ENCODE data around the gene HOXA10. TPM values are rescaled to one million over a fixed set of nuclear protein-coding genes. Genes with fewer than 3 reads are reported as not detected.
A peak's percentile ranks its signal among the peaks of the same experiment; 100 is the strongest.

HOXA10 gene
- total RNA-seq, 8 experiments from 2014 or later: 0.05 to 57.7 (median 2.6) TPM; not detected in 1

DNA sequence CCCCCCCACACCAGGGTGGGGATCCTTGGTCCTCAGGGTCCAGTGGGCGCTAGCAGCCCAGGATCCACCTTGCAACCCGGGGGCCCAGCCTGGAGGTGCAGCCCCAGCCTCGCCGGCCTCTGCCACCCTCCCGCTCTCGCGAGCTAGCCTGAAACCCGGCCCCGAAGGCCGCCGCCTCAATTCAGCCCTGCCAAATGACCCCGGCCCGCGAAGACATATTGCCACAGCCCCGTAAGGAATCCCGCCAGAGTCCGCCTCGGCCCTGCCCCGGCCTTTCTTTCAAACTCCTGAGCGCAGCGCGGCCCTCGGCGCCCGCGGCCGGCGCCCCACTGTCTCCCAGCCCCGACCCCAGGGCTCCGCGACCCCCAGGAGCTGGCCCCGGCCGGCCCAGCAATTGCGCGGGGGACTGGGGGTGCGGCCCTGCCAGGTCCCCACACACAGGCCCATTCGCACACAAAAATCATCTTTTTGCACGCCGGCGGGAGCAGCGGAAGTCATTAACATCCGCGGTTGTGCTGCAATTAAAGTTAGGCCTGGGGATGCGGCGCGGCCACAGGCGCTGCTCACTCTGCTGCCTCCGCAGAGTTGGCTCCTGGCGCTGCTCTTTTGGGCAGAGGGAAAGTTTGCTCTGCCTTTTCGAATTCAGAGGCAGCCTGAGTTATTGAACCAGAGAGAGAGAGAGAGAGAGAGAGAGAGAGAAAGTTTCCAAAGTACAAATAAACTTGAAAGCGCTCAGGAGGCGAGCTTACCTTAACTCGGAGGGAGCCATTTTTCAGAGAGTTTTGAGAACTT lies 34.6 kb downstream of the HOXA10 start:
- peaks cover 13 to 22% of the 10 kb centered on the region in 2 donors for H3K4me1 ChIP-seq (replicated peaks in 1 of 2)
- in situ Hi-C loops (cut with MboI; ENCODE audit: low pct_unique_long_range_greater_than_20kb in 2 of 9, low sequenced_read_pairs in 9 of 9, unreplicated experiment in 9 of 9): loop anchor here in 2 of 9 experiments (10.0 kb wide), 1 partner anchor 285 kb away; no protein-coding TSS in a partner anchor
- peak overlapping the region; percentile 92 to 93 for H3K27ac ChIP-seq
- ATAC-seq (replicated peaks in 6 of 8): no peak
- peak overlapping the region; percentile 46 to 81 (median 63) for H3K4me3 ChIP-seq
- 0 to 89% (median 17%) methylated on average over 1 to 13 of the region's 53 CpGs; no CpG with 5 or more reads in 5 of the 10 experiments for WGBS, 10 experiments

DNA sequence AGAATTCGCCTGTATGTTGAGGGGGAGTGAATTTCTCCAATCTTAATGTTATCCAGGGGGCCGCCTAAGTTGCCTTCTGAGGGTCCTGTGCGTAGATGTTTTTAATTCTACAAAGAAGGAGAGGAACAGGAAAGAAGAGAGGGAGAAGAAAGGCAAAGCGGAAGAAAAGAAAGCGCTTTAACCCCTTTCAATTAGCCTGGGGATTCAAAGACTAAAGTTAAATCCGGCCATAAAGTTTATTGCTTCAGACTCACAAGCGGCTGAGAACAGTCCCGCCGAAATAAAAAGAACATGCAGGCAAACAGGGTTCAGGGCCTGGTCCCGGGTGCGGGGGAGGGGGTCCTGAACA lies 35.2 kb downstream of the HOXA10 start:
- in situ Hi-C loops (cut with MboI; ENCODE audit: low pct_unique_long_range_greater_than_20kb in 2 of 9, low sequenced_read_pairs in 9 of 9, unreplicated experiment in 9 of 9): no loop called here
- no peak for ATAC-seq (replicated peaks in 6 of 8)
- Histone ChIP-seq H3K4me1 (replicated peaks in 1 of 2) (peaks cover 19 to 22% of the 10 kb centered on the region in 2 donors), H3K27ac (peak overlapping the region; percentile 92 to 93), H3K4me3 (peak overlapping the region; percentile 46 to 81 (median 63))
- 0 to 100% (median 10%) methylated on average over 1 to 9 of the region's 11 CpGs; no CpG with 5 or more reads in 2 of the 10 experiments for WGBS, 10 experiments

DNA sequence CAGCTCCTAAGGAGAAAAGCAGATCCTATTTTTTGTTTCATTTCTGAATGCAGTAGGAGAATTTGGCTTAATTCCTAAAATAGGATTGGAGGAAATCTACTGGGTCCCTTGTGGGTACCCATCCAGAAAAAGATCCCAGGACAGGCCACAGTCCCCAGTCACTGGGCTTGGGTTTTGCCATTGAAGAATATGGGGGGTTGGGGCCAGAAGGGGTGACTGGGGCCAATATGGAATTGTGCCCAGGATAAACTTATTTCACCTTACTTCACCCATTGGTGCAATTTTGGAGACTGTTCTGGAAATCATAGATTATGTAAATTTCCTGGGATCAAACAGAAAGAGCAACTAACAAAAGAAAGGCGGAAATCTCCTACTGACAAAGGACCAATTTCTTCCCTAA lies 35.6 kb downstream of the HOXA10 start:
- ATAC-seq (replicated peaks in 6 of 8): no peak
- in situ Hi-C loops (cut with MboI; ENCODE audit: low pct_unique_long_range_greater_than_20kb in 2 of 9, low sequenced_read_pairs in 9 of 9, unreplicated experiment in 9 of 9): no loop called here
- H3K4me1 ChIP-seq (replicated peaks in 1 of 2): peaks cover 22 to 24% of the 10 kb centered on the region in 2 donors
- peak overlapping the region; percentile 46 to 81 (median 63) for H3K4me3 ChIP-seq
- WGBS, 10 experiments: 0 to 33% (median 13%) methylated on average over 1 of the region's 1 CpG; no CpG with 5 or more reads in 7 of the 10 experiments
- peak overlapping the region; percentile 92 to 93 for H3K27ac ChIP-seq

DNA sequence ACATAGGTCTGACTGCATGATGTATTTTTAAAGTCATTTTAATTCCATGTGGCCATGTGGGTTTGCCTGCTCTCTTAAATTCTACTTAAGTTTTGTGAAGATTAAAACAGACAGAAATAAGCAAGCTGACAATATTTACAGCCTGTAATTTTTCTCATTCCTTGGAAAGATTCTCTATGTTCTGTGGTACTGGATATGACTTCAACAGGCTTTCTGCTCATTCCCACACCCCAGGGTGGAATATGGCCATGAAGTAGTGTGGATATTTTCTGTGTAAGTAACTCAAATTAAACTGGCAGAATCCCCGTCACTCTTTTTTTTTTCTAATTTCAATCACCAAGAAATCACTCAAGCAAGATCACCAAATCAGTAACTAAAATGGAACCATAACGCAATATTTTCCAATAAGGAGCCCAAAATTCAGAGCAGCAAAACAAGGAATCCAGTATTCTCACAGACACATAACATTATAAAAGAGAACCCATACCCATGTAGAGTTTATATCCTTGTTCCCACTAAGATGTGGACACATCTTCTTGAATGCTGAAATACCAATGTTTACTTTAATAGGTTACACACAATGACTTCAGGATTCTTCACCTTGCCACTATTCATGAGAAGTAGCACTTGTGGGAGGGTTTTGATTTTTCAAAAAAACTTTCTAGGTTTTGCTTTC lies 36.3 kb downstream of the HOXA10 start:
- Histone ChIP-seq H3K4me3 (peak overlapping the region; percentile 46 to 81 (median 63)), H3K27ac (peak overlapping the region; percentile 92 to 93), H3K4me1 (replicated peaks in 1 of 2) (peaks cover 22 to 31% of the 10 kb centered on the region in 2 donors)
- WGBS, 10 experiments: 0 to 100% (median 29%) methylated on average over 1 to 2 of the region's 2 CpGs; no CpG with 5 or more reads in 2 of the 10 experiments
- in situ Hi-C loops (cut with MboI; ENCODE audit: low pct_unique_long_range_greater_than_20kb in 2 of 9, low sequenced_read_pairs in 9 of 9, unreplicated experiment in 9 of 9): no loop called here
- no peak for ATAC-seq (replicated peaks in 6 of 8)

DNA sequence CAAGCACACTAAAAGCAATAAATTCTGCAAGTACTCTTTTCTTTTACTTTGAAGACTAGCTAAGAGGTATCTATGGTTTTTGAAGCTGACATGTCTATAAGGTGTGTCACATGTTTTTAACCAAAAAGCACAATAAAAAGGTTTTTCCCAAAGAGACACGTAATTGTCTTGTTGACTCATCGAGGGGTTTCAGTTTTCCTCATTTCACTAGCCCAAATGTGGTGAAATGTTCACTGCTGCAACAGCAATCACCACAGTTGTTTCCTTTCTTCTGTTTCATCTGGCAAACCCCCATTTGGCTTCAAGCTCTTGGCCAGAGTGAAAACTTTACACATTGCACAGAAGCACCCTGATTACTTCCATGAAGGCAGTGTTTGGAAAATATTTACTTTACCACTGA lies 39.7 kb downstream of the HOXA10 start:
- Histone ChIP-seq H3K4me3 (peak overlapping the region in 4 of 5 donors; percentile 46 to 92 (median 64)), H3K4me1 (replicated peaks in 1 of 2) (peaks cover 22 to 37% of the 10 kb centered on the region in 2 donors), H3K27ac (peak overlapping the region; percentile 84 to 93)
- 0 to 40% (median 20%) methylated on average over 1 to 2 of the region's 2 CpGs; no CpG with 5 or more reads in 3 of the 10 experiments for WGBS, 10 experiments
- ATAC-seq (replicated peaks in 6 of 8): no peak
- in situ Hi-C loops (cut with MboI; ENCODE audit: low pct_unique_long_range_greater_than_20kb in 2 of 9, low sequenced_read_pairs in 9 of 9, unreplicated experiment in 9 of 9): no loop called here

DNA sequence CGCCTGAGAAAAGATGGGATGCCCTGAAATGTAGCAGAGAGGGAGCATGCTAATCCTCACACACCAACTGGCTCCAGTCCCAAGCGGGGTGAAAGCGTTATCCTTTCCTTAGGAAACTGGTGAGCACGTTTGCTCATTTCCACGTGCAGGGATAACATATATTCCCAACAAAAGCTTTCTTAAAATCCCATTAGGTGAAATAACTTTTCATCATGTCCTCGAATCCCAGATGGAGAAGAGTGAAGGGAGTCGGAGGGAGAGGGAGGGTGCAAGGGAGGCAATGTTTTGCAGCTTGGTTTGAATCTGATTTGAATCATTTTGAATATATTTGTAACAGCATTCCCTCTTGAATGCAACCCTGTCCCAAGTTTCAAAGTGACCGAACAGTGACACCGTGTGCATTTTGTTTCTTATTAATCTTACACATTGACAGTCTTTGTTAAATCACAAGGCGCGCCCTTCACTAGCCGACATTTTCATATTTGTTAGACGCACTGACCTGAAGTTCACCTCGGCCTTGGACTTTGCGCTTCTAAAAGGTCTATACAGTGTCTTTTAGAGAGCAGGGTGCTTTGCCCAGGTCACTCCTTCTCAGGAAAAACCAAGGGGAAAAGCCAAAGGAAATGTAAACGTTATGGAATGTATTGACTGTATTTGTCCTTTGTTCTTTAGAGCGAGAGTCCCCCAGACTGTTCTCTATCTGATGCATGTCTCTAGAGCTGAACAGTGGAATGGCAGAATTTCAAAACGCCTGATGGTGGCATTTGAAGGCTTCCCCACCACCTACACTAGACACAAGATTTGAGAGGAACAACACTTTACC lies 40.5 kb downstream of the HOXA10 start:
- peak in 4 of 8 experiments; percentile 1 to 9 (median 4) for ATAC-seq (replicated peaks in 6 of 8)
- in situ Hi-C loops (cut with MboI; ENCODE audit: low pct_unique_long_range_greater_than_20kb in 2 of 9, low sequenced_read_pairs in 9 of 9, unreplicated experiment in 9 of 9): no loop called here
- peak overlapping the region; percentile 84 to 93 for H3K27ac ChIP-seq
- WGBS, 10 experiments: 1 to 97% (median 17%) methylated on average over 1 to 16 of the region's 18 CpGs; no CpG with 5 or more reads in 2 of the 10 experiments
- H3K4me1 ChIP-seq (replicated peaks in 1 of 2): peaks cover 22 to 44% of the 10 kb centered on the region in 2 donors
- H3K4me3 ChIP-seq: peak overlapping the region; percentile 46 to 92 (median 69)

DNA sequence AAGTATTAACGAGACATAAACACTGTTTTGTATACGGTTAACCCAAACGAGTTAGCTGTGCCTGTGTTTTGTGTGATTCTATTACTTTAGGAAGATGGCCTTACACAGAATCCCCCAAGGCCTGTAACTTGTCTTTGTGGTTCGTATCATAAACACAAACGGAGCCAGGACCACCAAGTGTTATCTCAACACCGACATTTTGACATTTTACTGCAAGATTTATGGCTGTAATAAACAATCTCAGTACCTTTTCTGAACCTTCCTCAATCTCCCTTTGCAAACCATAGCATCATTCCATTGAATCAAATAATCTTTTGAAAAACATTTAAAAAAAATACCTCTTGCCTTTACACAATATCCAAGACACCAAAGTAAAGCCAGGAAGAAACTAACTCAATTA lies 41.1 kb downstream of the HOXA10 start:
- Histone ChIP-seq H3K27ac (peak overlapping the region; percentile 84 to 93), H3K4me1 (replicated peaks in 1 of 2) (peaks cover 22 to 50% of the 10 kb centered on the region in 2 donors), H3K4me3 (peak overlapping the region; percentile 46 to 92 (median 69))
- 0 to 84% (median 63%) methylated on average over 3 to 6 of the region's 6 CpGs; no CpG with 5 or more reads in 3 of the 10 experiments for WGBS, 10 experiments
- ATAC-seq (replicated peaks in 6 of 8): no peak
- in situ Hi-C loops (cut with MboI; ENCODE audit: low pct_unique_long_range_greater_than_20kb in 2 of 9, low sequenced_read_pairs in 9 of 9, unreplicated experiment in 9 of 9): no loop called here

DNA sequence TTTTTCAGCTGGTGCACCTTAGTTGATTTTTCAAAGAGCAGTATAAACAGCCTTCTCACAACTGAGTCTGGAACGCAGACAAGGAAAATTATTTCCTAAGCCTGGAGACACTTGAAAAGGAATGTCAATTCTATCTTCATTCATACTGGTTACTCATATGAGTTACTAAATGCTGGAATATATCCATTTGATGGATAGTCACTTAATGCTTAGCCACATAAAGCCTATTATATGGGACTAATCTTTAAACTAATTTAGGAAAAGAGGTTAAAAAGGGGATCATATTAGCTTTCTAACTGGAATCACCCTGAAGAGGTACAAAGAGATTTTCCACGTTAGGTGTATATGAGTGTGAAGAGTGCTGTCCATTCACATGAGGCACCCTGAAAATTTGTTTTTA lies 41.9 kb downstream of the HOXA10 start:
- Histone ChIP-seq H3K27ac (peak overlapping the region; percentile 84 to 93), H3K4me1 (replicated peaks in 1 of 2) (peaks cover 26 to 58% of the 10 kb centered on the region in 2 donors), H3K4me3 (peak overlapping the region; percentile 47 to 92 (median 69))
- WGBS, 10 experiments: 6 to 100% (median 60%) methylated on average over 1 to 2 of the region's 2 CpGs; no CpG with 5 or more reads in 2 of the 10 experiments
- in situ Hi-C loops (cut with MboI; ENCODE audit: low pct_unique_long_range_greater_than_20kb in 2 of 9, low sequenced_read_pairs in 9 of 9, unreplicated experiment in 9 of 9): no loop called here
- no peak for ATAC-seq (replicated peaks in 6 of 8)

DNA sequence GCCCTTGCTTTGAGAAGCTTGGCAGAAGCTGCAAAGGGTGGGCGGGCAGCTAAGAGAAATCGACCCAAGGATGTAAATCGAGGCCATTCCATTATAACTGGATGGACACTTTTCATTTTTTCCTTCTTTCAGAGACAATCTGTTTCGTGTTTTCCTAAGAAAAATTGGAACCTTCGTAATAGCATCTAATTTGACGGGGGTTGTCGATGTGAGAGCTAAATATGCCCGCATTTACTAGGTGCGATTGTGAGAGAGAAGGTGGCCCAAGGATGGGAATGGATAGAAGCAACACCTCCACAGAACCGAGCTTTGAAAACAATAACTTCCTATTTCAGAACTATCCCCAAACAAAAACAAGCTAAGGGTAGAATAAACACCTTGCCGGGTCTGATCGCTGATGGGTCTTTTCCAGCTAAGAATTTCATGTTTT lies 42.7 kb downstream of the HOXA10 start:
- Histone ChIP-seq H3K4me3 (peak overlapping the region; percentile 47 to 92 (median 69)), H3K4me1 (replicated peaks in 1 of 2) (peaks cover 28 to 66% of the 10 kb centered on the region in 2 donors), H3K27ac (peak overlapping the region; percentile 84 to 93)
- ATAC-seq (replicated peaks in 6 of 8): no peak
- WGBS, 10 experiments: 0 to 44% (median 15%) methylated on average over 1 to 12 of the region's 12 CpGs
- in situ Hi-C loops (cut with MboI; ENCODE audit: low pct_unique_long_range_greater_than_20kb in 2 of 9, low sequenced_read_pairs in 9 of 9, unreplicated experiment in 9 of 9): no loop called here

DNA sequence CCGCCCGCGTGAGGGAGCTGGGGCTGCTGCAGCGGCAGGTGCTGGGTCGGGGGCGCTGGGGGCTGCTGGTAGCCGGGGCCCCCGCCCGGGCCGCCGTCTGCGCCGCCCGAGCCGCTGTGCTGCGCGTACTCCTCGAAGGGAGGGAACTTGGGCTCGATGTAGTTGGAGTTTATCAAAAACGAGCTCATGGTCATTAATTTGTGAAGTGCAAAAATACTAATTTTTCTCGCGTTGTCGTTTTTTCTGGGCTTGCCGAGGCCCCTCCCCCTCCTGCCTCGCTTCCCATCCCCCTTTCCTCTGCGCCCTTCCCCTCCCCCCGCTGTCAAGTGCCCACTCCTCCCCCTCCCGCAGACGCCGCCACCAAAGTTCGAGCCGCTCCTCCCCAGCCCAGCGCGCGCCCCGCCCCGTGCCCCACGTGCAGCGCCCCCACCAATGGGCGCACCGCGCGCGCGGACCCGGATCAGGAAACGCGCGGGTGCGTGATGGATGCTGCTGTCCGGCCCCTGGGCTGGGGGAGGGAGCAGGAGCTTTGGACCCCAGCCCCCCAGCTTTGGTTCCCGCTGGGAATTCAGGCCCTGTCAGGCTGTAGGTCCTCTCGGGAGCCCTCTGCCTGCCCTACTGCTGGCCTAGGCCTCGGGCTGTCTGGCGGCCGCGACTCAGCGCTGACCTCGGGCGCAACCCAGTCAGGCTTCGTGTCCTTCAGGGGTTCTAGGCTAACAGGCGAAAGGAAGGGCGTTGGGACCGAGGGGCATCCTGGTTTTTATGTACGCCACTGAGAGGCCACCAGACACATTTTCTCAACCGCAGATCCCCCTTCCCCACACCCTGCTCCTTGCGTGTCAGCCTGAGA lies 43.4 kb downstream of the HOXA10 start, which contains the start of gene HOXA4:
Gene HOXA4 (minus strand): TSS at position 218 of the 850 bp plus-strand sequence. CDS start 24 bp downstream, at position 194.
- 0 to 4% (median 1%) methylated on average over 1 to 7 of the region's 67 CpGs; no CpG with 5 or more reads in 4 of the 10 experiments for WGBS, 10 experiments
- peak within 1 kb of the TSS; percentile 93 to 94 for H3K27ac ChIP-seq
- ATAC-seq (replicated peaks in 6 of 8): peak; percentile 76 to 93 (median 86)
- peak within 1 kb of the TSS; percentile 47 to 92 (median 69) for H3K4me3 ChIP-seq
- peaks cover 27 to 71% of the 10 kb centered on the region in 2 donors for H3K4me1 ChIP-seq (replicated peaks in 1 of 2)
- in situ Hi-C loops (cut with MboI; ENCODE audit: low pct_unique_long_range_greater_than_20kb in 2 of 9, low sequenced_read_pairs in 9 of 9, unreplicated experiment in 9 of 9): no loop called here

DNA sequence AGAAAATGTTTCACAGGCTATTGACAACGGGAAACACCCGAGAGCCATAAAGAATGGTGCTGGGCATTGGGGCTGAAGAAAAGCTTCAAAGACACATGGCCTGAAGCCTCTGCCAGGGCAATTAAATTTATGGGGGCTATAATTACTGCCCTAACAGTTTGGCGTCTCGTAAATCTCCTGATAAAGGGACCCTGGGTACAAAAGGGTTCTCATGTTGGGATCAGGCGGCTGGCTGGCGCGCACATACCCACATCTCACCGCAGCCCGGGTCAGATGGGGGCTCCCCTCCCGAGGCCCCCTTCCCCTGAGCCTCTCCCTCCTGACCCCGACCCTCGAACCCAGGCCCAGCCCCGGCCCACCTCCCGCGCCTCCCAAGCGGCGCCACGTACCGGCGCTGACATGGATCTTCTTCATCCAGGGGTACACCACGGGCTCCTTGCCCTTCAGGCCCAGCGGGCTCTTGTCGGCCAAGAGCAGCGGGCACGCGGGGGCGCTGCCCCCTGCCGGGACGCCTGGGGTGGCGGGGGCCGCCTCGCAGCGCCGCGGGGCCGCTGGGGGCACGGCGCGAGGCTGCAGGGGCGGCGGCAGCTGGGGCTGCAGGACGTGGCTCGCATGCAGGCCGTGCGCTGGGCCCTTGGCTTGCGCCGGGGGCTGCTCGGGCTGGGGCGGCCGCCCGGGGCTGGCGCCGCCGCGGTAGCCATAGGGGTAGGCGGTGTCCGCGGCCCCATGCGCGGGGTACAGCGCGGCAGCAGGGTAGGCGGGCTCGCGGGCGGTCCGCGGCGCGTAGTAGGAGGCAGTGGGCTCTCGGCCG lies 44.2 kb downstream of the HOXA10 start:
- 0 to 71% (median 69%) methylated on average over 2 to 4 of the region's 72 CpGs; no CpG with 5 or more reads in 7 of the 10 experiments for WGBS, 10 experiments
- Histone ChIP-seq H3K4me3 (peak overlapping the region; percentile 47 to 92 (median 69)), H3K4me1 (replicated peaks in 1 of 2) (peaks cover 28 to 71% of the 10 kb centered on the region in 2 donors), H3K27ac (peak overlapping the region; percentile 92 to 94)
- ATAC-seq (replicated peaks in 6 of 8): peak; percentile 32 to 58 (median 40)
- in situ Hi-C loops (cut with MboI; ENCODE audit: low pct_unique_long_range_greater_than_20kb in 2 of 9, low sequenced_read_pairs in 9 of 9, unreplicated experiment in 9 of 9): no loop called here
